Caki2 (cell line): Measurements from ENCODE around the gene AASS. TPM values are rescaled to one million over a fixed set of nuclear protein-coding genes. Genes with fewer than 3 reads are reported as not detected.
"Not testable (repeated sequence)": the region's sequence is repeated elsewhere in the genome, so short reads cannot be mapped to it uniquely, and the experiment has no call there.

ENCODE experiments used
- DNase-seq: peaks from one replicate; pipeline ENCODE4 v3.0.0-alpha.2; 2015; ENCODE audit warnings: low read depth
- in situ Hi-C: cut with HindIII; loops from 2 replicates; pipeline ENCODE4 v1.10.0; 2016; ENCODE audit warnings: low sequenced_read_pairs, low pct_unique_long_range_greater_than_20kb, mixed read lengths
- total RNA-seq: library from RNA; depleted of rRNA; stranded (reverse); fragments of >200 nt; shearing (Covaris generic); gene quantifications from 2 replicates; pipeline ENCODE4 v1.2.3, GENCODE V29; 2014; ENCODE audit warnings: low replicate concordance

Gene AASS
- total RNA-seq, 1 experiment from 2014 or later = 0.51 TPM

DNA sequence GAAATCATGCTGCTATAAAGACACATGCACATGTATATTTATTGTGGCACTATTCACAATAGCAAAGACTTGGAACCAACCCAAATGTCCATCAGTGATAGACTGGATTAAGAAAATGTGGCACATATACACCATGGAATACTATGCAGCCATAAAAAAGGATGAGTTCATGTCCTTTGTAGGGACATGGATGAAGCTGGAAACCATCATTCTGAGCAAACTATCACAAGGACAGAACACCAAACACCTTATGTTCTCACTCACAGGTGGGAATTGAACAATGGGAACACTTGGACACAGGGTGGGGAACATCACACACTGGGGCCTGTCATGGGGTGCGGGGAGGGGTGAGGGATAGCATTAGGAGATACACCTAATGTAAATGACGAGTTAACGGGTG lies 9.3 kb downstream of the AASS start:
- DNase-seq, in situ Hi-C loops: not testable (repeated sequence)

DNA sequence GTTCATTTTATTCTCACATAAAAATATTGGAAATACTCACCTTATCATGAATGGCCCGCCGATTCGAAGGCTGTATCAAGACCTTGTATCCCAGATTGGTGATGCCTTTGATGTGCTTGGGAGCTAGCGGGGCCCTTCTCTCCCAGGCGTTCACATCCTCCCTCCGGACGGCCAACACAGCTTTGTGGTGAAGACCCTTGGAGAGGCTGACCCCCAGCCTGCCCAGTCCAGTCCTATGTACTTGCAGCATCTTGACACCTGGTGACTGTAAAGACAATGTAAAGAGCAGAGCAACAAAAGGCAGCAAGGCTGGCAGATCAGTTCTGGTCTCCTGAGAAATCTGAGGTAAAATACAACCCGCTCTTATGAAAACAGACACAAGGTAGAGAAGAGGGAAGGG lies 10.6 kb downstream of the AASS start:
- DNase-seq = no peak
- in situ Hi-C loops = no loop called here

DNA sequence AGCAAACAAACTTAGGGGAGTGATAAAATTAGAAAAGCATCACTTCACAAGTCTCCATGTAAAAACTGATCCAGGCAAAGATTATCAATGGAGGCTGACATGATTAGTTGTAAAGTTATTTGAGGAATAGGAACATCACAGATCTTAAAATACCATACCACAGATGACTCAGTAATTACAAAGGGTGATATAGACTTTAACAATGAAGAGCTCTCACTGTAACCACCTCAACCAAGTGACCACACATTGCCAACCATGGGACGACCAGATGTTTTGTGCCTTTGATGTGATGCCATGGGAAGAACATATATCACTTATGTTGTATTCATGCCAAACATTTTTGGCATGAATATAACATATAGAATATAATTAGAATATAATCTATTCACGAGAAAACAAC lies 11.7 kb downstream of the AASS start:
- no peak for DNase-seq

DNA sequence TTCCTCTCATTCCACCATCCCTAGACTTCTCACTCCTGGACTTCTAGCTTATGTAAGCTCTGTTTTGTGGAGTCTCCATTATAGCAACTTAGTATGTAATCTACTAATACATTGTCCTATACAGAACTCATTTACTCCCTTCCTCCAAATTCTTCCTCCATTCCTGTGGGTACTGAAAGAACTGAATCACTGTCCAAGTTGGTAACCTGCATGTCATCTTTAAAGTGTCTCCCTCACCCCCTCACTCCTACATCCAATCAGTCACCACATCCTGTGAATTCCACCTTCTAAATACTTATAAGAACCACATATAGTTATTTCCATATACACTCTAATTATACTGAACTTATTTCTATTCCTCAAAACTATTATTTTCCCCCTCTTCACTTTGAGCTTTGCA lies 20.3 kb downstream of the AASS start:
- no peak for DNase-seq
- in situ Hi-C loops = no loop called here

More for the DNA sequence above, 11.7 kb downstream of the AASS start:
- in situ Hi-C loops = no loop called here

DNA sequence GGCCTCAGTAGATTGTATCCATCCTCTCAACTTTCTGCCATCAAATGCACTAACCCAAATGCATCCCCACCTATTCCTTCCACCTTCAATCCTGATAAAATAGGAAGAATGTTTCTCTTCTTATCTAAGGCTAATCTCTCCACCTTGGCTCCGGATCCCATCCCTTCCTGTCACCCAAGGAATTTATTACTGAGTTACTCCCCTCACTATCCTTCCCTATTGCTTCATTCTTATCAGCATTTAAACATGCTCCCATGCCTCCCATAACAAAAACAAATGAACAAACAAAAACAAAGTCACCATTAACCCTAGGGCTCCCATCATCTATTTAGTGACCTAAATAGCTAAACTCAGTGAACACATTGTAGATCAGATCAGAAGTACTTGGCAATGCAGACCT lies 25.3 kb downstream of the AASS start:
- in situ Hi-C loops = no loop called here
- no peak for DNase-seq

DNA sequence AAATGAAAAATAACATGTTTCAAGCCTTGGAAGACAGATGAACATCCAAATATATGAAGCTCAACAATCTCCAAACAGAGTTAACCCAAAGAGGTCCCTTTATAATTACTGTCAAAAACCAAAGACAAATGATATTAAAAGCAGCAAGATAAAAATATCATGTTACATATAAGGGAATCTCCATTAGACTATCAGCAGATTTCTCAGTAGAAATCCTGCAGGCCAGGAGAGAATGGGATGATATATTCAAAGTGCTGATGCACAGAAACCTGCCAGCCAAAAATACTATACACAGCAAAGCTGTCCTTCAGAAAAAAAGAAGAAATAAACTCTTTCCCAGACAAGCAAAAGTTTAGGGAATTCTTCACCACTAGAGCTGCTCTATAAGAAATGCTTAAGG lies 41.0 kb downstream of the AASS start:
- in situ Hi-C loops = no loop called here
- no peak for DNase-seq

DNA sequence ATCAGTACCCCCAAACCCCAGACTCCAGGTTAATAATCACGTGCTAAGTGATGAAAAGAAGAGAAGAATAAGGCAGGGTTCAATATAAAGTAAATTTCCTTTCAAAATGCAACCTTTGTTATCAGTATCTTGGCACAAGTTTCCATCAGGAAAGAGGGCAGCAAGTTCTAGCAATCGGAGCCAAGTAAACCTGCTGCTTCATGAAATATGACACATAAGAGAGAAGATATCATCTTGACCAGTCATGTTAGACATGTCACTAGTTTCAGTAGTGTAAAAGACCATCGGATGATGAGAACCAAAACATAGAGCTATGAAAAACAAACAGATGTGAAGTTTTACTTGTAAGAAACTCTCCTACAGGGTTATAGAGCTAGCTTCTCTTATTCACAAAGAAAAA lies 44.0 kb downstream of the AASS start:
- in situ Hi-C loops = no loop called here
- DNase-seq = no peak

DNA sequence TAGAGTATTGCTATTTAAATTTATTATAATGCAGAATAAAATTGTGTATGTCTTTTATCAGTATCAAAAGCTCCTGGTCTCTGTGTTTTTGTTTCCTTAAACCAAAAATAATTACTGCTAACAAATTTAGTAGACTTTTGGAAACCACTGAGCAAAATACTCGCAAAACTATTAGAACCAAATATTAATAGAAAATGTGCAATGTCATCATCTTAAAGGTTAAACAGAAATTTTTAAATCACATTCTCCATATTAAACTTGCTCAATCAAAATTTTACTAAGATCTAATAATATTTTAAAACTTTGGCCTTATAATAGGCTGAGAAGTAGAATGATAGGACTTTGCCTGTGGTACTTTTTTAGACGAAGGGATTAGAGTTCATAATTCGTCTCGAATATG lies 48.4 kb downstream of the AASS start:
- no peak for DNase-seq
- in situ Hi-C loops = no loop called here

DNA sequence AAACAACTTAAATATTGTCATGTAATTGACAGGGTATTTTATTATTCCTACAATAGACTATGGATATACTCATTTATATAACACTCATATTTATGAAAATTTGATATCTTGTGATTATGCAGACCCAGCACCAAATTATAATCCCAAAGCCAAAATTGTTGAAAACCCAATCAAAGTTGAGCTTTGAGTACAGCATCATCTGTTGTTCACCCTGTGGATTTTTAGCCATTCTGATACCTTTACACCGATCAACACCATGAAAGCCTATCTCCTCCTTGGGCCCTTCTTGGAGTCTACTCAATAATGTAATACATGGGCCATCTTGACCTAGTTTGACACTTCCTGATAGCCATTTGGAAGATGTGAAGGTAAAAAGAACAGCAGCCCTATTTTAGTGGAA lies 49.5 kb downstream of the AASS start:
- DNase-seq = no peak
- in situ Hi-C loops = no loop called here

DNA sequence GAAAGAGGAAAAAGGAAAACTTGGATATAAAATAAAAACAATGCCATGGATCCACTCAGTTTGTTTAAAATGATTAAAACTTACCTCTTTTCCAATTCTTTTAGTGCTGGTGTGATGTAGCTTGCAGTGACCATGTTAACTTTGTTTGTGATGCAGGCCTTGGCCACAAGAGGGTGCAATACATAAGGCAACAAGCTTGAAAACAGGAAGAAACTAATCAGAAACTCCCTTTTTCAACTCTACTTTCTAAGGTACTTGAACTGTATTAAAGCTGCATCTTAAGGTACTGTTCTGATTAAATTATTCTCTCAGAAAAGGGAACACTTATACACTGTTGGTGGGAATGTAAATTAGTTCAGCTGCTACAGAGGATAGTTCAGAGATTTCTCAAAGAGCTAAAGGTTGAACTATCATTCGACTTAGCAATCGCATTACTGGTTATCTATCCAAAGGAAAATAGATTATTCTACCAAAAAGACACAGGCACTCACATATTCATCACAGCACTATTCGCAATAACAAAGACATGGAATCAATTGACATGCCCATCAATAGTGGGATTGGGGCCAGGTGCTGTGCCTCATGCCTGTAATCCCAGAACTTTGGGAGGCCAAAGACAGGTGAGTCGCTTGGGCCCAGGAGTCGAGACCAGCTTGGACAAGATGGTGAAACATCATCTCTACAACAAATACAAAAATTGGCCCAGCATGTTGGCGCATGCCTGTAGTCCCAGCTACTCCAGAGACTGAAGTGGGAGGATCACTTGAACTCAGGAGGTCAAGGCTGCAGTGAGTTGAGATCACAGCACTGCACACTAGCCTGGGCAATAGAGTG lies 50.9 kb downstream of the AASS start:
- DNase-seq = peak; percentile 50
- in situ Hi-C loops = no loop called here

DNA sequence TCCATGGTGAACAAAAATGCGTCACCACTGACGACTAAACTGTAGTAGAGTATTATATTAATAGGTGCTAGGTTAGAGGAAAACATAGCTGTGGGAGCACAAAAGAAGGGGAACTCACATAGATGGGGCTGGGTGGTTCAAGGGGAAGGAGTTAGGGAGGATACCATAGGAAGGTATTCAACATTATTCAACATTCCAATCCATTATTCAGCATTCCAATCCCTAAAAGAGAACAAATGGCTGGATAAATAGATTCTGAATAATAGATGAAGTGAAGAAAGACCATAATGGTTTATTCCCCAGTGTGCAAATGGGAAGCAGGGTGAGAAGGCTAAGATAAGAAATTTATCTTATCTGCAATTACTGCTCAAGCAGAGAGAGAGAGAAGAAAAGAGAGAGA lies 61.4 kb downstream of the AASS start:
- in situ Hi-C loops = no loop called here
- DNase-seq = no peak

DNA sequence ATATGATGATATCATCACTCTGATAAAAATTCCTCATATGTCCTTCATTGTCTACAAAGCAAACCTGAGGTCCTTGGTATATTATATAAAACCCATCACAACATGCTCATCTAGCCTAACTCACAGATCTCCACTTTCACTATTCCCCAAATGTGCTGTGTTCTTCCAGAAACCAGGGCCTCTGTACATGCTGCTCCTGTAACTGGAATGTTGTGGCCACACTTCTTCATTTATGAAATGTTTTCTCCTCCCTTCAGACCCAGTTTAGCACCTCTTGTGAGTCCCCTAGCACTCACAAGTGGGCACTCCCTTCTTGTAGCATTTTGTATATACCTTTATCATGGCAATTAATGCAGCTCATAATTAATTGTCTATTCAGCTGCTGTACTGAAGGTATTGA lies 61.9 kb downstream of the AASS start:
- in situ Hi-C loops = no loop called here
- no peak for DNase-seq

DNA sequence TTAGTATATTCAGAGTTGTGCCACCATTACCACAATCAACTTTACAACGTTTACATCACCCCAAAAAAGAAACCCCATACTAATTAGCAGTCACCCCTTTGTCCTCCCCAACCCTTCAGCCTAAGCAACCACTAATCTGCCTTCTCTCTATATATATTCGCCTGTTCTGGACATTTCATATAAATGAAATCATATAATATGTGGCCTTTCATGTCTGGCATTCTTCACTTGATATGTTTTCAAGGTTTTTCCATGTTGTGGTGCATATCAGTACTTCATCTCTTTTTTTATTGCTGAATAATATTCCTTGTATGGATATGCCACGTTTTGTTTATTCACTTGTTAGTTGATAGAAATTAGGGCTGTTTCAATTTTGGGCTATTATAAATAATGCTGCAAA lies 70.4 kb downstream of the AASS start:
- no peak for DNase-seq
- in situ Hi-C loops = no loop called here

DNA sequence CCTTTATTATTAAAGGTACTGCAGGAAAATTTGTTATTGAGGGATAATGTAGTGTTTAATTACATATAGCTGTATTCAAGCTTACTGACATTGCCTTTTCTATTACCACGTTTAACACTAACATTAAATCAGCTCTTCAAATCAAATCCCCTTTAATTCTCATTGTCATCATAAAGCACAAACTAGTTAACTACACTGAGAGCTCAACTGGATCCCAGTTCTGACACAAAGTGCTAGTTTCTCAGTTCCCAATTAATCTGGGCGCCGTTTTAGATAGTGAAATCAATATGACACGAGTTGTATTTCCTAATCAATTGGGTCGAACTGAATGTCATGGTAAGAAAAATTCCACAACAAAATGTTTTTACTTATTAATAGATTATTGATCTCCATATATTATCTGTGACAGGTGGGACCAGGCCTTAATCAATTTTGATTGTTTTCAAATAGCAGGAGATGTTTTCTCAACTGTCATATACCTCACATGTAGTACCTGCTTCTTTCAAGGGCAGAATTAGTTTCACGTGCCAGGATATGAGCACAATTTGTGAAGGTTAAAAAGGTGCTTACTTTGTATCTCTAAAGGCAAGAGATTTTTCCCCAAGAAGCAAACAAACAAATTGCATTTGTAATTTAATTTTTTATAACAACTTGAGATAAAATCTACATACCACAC lies 71.0 kb downstream of the AASS start:
- DNase-seq = no peak
- in situ Hi-C loops = no loop called here

DNA sequence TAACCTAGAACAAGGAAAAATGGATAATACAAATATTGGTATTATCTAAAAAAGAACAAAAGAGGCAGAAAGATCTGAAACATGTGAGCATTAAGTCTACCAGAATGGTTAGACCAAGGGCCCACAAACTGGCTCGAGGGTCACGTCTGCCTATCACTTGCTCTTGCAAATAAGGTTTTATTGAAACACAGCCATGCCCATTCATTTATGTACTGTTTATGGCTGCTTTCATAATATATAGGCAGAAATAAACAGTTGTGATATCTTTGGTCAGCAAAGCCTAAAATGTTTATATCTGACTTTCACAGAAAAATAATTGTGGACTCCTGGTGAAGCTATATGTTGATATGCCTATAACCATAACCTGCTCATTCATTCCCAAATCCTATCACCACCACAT lies 71.8 kb downstream of the AASS start:
- no peak for DNase-seq
- in situ Hi-C loops = no loop called here

DNA sequence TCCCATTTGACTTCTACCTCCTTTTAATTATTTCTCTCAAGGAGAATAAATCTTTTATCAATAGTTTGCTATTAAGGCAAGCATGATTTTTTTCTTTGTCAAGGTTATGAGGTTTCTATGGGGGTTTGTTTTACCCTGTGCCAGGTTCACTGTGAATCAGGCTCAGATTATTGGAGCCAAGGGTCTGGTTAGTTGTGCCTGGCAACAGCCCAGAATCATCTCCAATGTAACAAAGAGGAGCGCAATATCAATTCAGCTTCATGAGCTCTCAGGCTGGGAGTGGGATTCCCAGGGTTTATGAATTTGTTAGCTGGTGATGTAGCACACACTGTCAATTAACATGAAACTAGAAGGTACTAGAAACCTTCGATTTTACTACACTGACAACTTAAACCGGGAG lies 73.2 kb downstream of the AASS start:
- DNase-seq = no peak
- in situ Hi-C loops = no loop called here

DNA sequence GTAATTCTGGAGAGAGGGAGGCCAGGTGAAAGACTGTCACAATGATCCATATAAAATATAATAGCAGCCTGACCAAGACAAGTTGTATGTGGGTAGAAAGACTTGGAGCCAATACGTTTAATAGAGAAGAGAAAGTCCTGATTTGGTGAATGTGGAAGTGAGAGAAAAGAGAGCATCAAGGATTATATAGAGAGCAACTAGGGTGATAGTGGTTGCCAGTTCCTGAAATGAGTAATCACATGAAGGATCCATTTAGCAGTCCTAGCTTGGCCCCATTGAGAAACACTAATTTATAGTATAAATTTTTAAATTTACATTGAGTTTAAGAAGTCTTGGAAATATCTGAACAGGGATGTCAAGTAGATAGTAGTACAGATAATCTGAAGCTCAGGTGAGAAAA lies 74.0 kb downstream of the AASS start:
- DNase-seq = no peak
- in situ Hi-C loops = no loop called here

DNA sequence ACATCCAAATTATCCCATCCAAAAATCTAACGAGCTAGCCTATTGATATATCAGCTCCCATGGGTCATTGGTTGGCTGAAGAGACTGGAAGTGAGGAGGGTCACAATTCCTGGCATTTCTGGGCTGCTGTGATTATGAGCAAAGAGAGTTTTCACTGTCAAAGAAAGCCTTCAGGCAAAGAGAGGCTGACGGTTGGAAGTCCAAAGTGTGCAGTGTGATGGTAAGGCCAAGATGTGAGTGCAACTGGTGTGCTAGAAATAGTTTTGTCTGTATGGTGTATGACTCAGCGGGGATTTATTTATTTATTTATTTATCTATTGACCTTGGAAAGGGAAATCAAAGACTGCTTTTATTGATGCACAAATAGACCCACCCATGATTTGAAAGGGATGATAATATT lies 75.0 kb downstream of the AASS start:
- in situ Hi-C loops = no loop called here
- DNase-seq = no peak

DNA sequence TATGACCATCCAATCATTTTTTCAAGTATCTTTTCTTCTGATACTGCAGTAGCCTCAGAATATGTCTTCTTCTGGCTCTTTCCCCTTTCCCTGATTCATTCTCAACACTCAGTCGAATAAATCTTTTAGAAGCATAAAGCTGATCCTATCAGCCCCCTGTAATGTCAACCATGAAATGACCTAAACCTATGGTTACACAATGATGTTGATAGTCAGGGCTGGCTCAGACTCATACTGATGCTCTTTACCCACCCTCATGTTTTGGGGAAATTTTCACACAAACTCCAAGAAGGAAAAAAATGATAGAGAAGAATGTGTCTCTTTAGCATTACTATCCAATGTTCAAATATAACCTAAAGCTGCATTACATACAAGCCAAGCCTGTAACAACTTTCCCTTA lies 76.0 kb downstream of the AASS start:
- in situ Hi-C loops = no loop called here
- no peak for DNase-seq

DNA sequence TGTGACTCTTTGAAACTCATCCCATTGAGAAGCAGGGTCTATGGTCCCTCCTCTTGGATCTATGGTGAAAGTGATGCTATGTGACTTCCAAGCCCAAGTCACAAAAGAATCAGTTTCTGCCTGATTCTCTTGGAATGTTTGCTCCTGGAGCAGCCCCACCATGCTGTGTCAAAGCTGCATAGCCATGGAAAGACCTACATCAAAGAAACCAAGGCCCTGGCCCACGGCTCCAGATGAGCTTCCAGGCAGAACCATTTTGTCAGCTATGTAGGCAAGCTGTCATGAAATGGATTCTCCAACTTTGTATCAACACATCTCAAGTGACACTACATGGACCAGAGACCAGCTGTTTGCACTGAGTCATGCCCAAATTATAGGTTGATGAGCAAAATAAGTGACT lies 77.0 kb downstream of the AASS start:
- DNase-seq = no peak
- in situ Hi-C loops = no loop called here
